Activated CD4-positive, CD25-positive, alpha-beta regulatory T cell treated with anti-CD3 and anti-CD28 coated beads, Interleukin-2, amount 50 U/mL, for 24 hours (primary cell): Measurements from ENCODE around the gene DMAC2.
A peak's percentile ranks its signal among the peaks of the same experiment; 100 is the strongest.
"Not testable (repeated sequence)": the region's sequence is repeated elsewhere in the genome, so short reads cannot be mapped to it uniquely, and the experiment has no call there.

Experiments used
- ATAC-seq, 2 donors: fragments of 150-1000 bp; cut with Tn5 transposase; one replicate each; pipeline ENCODE4 v1.10.0; 2021; ENCODE audit warnings: mild to moderate bottlenecking in 1 of 2, moderate library complexity in 1 of 2

Gene DMAC2

DNA sequence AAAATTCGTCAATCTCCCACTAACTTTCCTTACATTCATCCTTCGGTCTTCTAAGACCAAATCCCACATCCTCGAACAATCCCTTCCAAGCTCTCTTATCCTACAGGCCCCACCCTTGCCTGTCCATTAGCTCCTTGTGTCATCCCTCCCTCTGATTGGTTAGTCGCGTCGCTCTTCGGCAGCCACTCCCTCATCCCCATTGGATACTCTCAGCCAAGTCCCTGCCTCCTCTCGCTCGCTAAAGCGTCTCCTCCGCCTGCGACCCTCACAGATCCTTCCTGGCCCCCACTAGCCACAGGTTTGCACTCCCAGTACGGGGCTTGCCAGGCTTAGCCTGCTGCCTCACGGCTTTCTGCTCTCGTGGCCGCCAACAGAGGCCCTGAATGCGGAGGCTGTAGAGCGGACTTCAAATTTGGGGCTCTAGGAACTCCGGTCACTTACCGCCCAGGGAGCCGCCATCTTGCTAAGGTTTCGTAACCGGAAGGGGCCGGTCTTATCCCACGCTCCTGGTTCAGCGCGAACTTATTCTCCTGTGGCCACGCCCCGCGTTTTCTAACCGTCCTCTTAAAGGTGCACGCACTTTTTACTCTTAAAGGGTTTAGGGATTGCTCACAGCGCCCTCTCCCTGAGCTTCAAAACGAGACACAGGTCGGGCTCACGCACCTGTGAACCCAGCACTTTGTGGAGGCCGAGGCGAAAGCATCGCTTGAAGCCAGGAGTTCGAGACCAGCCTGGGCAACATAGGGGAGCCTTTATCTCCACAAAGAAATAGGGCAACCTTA is at the start of gene DMAC2:
Gene DMAC2 (minus strand): TSS at position 472 of the 782 bp plus-strand sequence. CDS start 13 bp downstream, at position 459.
- peak; percentile 93 to 96 for ATAC-seq

DNA sequence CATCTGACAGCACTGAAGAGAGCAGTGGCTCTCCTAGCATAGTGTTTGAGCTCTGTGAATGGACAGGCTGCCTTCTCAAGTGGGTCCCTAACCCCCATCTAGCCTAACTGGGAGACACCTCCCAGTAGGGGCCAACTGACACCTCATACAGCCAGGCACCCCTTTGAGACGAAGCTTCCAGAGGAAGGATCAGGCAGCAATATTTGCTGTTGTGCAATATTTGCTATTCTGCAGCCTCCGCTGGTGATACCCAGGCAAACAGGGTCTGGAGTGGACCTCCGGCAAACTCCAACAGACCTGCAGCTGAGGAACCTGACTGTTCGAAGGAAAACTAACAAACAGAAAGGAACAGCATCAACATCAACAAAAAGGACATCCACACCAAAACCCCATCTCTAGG is 47.2 kb upstream of the DMAC2 start:
- not testable (repeated sequence) for ATAC-seq

DNA sequence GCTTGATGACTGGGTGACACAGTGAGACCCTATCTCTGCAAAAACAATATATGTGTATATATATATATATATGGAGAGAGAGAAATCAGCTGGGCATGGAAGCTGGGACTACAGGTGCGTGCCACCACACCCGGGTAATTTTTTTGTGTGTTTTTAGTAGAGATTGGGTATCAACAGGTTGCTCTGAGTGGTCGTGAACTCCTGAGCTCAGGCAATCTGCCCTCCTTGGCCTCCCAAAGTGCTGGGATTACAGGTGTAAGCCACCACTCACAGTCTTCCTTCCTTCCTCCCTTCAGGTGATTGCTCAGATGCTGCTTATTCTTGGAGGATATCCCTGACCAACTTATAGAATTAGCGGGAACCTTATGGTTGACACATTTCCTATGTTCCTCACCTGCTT is 45.1 kb upstream of the DMAC2 start:
- no peak for ATAC-seq

DNA sequence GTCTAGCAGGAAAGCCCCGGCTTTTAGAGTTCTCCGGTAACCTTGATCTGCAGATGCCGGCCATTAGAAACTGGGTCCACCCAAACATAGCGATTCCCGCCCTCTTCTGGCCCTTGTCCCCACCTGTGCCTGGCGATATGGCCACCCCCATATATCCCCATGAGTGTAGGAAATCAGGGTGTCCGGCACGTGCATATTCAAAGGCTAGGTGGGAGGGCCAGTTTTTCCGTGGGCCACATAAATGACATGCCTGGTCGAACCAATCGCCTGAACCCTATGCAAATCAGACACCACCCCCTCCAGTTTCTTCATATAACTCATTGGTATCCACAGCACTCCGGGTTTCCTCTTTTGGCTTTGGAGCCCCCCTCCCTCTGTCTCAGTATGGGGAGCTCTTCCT is 40.6 kb upstream of the DMAC2 start:
- no peak for ATAC-seq

DNA sequence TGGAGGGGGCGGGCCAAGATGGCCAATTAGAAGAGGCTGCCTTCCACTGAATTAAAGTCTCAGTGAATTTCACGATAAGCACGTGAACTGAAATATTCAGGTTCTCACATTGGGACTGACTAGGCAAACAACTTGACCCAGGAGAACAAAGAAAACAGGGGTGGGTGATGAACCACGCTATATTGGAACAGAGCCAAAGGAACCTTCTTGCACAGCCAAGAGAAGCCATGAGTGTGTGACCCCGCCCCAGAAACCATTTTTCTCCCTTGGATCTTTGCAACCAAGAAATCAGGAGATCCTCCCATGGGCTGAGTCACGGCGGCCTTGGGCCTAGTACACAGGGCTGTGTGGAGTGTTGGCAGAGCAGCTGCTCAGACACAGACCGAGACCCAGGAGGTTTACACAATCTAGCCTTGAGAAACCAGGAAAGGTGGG is 40.1 kb upstream of the DMAC2 start:
- no peak for ATAC-seq

DNA sequence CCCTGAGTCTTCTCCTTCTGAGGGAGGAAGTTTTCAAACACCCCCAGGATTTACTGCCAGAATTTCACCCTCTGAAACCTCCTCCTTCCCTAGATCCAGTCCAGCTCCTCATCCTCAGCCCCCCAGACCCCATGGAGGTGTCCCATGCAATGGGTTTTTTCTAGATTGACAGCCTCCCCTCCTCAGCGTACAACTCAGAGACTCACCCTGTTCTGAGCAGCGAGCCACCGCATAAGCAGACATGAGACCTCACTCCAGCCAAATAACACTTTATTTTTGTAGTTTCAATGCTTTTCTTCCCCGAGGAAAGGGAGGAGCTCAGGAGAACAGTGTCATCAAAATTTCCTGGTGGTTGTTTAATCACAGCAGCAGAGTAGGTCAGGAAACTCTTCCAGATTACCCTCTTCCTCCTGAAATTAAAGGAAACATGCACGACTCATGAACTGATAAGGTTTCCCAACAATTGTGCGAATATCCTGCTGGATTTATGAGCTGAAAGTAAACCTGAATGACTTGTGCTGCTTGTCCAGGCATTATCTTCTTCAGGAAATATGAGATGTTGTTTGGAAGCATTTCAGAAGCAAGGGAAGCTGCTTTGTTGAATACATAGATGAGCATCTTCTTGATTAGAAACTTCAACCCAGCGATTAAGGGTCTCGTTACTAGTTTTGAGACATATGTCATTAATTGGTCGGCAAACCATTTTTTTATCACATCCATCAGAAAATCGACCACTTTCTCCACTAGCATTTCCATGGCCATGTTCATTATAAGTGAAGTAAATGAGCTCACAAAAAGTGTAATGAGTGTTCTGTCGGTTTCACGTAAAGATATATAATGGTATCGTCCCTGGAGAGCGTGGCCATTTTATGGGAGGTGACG is 39.4 kb upstream of the DMAC2 start:
- no peak for ATAC-seq

DNA sequence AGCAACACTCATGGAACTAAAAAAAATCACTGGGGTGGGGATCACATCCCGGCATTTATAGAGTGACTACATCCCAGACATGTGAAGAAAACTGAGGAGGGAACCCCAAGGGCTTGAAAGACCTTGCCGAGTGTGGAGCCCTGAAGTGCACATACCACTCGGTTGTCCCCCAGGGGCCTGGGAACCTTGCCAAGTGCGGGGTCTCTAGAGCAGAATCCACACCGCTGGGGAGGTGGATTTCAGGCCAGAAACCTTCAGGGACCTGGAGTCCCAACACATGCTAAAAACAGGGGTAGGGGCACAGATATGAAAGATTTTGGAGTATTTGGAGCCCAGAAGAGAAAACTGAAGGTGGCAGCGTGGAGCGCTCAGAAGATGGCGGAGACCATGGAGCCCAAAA is 38.5 kb upstream of the DMAC2 start:
- no peak for ATAC-seq

DNA sequence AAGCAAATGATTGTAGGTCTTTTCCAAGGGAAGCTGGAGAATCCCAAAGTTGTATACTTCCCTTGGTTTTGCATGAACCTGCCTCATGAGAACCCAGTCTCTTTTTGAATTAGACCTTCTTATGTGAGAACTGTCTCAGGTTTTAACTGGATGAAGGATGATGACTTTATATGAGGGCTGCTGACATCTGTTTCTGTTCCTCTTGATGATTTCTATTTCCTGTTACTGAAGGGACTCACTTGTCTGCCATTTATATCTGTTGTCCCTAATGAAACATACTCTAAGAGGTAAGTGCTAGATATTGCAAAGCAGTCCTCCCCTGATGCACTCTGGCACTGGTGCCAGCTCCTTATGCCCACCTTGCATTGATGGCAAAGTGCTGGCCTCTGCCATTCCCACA is 36.9 kb upstream of the DMAC2 start:
- ATAC-seq, result no peak

DNA sequence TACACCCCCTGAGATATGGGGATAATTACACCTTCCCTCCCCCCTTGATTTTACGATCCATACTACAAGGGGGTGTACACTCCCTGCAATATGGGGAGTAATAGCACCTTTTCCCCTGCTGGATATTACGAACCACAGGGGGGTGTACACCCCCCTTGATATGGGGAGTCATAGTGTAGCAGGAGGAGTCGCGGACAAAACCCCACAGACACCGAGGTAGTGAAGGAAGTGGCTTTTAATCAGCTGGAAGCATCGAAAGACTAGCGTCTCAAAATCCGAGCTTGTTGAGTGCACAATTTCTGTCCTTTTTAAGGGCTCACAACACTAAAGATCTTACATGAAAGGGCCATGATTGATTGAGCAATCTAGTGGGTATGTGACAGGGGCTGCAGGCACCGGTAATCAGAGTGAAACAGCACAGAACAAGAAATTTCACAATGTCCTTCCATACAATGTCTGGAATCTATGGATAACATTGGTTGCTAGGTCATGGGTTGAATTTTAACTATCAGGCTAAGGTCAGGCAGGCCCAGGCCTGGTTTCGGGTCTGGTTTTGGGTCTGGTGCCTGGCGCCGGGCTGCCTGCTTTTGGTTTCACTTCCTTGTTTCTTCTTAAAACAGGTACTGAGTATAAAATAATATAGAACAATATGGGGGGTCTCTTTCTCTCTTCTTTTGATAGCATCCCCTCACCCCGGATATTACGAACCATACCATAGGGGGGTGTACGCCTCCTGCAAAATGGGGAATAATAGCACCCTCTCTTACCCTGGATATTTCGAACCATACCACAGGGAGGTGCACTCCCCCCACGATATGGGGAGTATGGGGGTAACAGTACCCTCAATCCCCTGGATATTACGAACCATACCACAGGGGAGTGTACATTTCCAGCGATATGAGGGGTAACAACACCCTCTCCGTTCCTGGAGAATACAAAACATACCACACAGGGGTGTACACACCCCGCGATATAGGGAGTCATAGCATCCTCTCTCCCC is 23.8 kb upstream of the DMAC2 start:
- ATAC-seq, result peak in 1 of 2 donors; percentile 43

DNA sequence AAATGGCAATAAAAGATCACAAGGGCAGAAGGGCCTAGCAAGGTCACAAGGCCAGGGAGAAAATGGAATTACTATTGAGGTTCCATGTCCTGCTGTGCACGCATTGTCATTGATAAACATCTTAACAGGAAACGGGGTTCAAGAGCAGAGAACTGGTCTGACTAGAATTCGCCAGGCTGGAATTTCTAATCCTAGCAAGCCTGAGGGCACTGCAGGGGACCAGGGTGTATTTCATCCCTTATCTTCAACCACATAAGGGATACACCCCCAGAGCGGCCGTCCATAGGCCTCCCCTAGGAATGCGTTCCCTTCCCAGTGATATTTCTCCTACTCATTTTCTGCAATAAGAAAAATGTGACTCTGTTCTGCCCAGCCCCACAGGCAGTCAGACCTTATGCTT is 22.8 kb upstream of the DMAC2 start:
- ATAC-seq, result no peak

DNA sequence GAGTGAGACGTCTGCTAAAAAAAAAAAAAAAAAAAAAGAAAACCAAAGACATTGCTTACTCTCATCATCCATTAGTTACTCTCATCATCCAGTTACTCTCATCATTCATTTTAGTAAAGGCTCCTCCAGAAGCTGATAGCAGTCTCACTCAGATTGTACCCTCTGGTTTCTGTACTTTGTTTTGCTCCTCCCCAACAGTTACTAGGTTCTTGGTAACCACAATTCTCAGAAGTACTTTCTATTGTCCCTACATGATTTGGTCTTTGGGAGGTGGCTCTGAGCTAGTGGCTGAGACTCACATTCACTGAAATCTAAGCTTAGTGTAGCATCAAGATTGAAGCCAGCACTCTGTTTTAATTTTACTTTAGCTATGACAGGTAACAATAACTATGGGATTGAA is 17.5 kb upstream of the DMAC2 start:
- peak; percentile 85 to 88 for ATAC-seq

DNA sequence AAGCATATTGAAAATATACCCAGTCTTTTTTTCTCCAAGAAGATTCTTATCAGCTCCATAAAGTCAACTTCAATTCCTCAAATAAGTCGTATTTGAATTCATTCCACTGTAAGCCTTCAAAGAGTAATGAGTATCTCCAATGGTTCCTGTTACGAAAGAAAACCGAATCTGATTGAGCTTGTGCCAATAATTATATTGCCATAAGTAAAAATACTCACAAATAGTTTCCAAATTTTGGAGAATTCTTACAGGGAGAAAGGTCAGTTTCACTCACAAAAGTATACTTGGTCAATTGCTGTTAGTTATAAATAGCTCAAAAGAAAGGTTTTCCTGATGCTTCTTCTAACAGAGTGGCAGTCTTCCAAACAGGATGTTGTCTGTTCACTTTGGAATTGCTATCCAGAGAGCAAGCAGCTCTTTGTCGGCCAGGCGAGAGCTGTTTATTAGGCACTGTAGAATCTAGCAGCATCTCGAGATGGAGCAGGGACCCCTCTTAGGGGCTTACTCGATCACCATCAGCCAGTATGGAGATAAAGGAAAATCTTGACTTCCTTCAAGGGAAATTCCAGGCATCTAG is 16.7 kb upstream of the DMAC2 start:
- ATAC-seq, result no peak

DNA sequence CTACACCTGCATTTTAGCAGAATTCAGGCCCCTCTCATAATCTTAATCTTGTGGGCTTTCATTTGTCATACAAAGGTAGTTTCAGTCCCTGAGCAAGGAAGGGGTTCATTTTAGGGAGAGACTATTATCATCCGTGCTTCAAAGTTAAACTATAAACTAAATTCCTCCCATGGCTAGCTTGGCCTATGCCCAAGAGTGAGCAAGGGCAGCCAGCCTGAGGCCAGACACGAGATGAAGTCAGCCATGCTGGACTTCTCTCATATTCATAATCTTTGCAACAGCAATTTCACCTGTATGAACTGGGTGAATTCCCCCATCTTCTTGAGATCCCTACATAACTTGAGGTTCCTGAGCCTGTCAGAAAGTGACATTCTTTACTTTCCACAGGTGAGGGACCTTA is 16.2 kb upstream of the DMAC2 start:
- no peak for ATAC-seq

DNA sequence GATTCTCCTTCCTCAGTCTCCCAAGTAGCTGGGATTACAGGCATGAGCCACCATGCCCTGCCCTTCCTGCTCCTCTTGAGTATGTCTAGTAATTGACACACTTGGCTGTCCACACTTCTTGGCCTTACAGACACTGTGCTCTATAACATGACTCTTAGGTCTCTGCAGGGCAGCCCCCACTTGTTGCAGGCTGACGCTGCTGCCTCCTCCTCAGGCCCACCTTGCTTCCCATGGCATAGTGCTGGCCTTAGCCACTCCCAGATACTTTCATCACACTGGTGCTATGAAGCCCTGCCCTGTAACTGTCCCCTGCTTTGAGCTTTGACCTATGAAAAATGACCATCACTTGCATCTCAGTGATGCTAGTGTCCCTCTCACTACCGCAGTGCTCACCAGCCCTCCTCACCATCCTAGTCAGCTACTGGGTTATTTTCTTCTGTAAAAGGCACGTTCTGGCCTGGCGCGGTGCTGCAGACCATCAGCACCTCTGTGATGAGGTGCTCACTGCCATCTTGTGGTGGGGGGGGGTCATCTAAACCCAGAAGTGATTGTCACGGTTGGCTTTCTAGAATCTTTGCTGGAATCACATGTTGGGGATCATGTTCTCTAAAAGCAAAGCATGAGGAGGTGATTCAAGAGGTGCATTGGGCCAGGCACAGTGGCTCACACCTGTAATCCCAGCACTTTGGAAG is 13.0 kb upstream of the DMAC2 start:
- ATAC-seq, result no peak

DNA sequence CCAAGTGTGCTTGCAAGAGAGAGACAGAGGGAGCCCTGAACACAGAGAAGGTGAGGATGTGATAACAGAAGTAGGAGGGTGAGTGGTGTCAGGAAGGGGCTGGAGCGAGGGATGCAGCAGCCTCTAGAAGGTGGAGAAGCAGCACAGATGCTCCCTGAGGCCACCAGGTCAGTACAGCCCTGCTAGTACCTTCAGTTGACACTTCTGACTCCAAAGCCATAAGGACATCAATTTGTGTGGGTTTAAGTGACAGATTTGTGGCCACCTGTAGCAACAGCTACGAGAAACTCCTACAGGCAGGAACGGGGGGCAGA is 10.1 kb upstream of the DMAC2 start:
- ATAC-seq, result no peak

DNA sequence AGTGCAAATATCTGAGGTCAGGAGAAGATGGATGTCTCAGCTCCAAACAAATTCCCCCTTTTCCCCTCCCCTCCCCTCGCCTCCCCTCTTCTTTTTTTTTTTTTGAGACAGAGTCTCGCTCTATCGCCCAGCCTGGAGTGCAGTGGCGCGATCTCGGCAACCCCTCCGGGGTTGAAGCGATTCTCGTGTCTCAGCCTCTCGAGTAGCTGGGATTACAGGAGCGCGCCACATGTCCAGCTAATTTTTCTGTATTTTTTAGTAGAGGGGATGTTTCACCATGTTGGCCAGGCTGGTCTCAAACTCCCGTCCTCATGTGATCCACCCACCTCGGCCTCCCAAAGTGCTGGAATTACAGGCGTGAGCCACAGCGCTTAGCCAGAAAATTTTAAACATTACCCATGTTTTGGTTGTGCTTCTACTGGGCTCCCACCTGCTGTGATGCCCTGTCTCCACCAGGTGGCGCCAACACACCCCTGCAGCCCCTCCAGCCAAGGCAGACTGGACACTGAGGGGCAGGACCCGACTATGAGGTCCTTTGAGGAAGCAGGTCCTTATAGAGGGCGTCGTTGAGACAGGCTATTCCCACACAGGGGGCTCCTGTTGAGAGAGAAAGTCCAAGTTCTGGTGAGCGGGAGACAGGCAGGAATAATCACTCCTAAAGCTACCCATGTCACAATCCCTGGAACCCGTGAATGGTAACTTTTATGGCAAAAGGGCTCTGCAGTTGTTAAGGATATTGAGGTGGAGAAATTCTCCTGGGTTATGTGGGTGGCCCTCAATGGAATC is 9.6 kb upstream of the DMAC2 start:
- ATAC-seq, result peak; percentile 80 to 85

DNA sequence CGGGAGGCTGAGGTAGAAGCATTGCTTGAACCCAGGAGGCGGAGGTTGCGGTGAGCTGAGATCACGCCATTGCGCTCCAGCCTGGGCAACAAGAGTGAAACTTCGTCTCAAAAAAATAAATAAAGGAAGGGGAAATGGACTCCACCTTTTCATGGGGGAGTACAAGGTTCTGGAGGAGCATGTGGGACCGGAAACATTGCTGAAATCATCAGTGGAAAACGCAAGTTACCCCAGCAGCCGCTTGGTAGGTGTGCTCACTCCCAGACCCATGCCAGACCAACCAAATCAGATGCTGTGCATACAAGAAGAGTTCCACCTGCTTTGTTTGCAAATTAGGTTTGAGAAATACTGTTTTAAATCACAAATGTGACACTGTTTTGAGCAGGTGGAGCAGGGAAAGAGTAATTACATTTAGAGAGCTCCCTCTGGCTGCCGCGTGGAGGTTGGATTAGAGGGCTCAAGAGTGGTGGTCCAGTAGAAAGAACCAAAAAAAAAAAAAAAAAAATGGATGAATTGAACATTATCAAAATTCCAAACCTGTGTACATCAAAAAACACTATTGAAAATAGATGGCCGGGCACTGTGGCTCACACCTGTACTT is 8.1 kb upstream of the DMAC2 start:
- ATAC-seq, result no peak

DNA sequence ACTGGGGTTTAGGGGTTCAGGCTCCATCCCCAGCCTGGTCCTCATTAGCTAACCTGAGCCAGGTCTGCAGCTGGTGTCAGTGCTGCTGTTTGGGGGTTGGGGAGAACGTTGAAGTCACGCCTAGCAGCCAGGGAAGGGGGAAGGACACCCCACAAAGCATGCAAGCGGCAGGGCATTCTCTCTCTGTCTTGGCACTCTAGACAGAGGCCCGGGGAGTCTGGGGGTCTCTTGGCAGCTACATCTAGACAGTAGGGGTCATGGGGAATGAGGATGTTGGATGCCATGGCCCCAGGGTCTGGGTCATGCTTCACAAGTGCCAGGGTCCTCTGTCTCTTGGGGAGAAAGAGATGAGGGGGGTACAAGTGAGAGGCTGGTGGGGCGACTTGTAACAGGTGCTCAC is 5.9 kb upstream of the DMAC2 start:
- ATAC-seq, result no peak

DNA sequence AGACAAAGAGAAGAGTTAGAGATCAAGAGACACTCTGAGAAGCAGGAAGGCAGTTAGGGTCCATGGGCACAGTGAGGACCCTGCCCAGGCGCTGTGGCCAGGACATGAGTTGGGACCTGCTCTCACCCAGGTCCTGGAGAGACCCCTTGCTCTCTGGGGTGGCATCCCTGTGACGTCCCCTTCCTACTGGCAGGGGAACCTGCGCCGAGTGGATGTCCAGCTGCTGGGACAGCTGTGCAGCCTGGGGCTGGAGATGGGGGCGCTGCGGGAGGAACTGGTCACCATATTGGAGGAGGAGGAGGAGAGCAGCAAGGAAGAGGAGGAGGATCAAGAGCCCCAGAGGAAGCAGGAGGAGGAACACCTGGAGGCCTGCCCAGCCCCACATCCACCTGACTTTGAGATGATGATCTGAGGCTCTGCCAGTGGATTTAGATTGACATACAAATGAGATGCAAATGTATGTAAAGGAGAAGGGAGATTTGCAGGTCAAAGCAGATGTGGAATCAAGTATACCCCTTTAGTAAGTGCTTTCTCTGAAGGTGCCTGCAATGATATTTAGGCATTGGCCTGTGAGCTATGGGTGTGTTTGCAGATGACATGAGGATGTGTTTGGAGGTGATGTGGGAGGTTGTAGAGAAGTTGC is 4.2 kb upstream of the DMAC2 start:
- ATAC-seq, result no peak
